Suppressor macrophage treated with lipopolysaccharide for 1 hour (primary cell): ENCODE results near the gene SULT2A1.
"Not testable (repeated sequence)": the region's sequence is repeated elsewhere in the genome, so short reads cannot be mapped to it uniquely, and the experiment has no call there.

Experiments
- DNase-seq, 3 donors: peaks; one replicate each; pipeline ENCODE4 v3.0.0-alpha.2; 2020 to 2022

The SULT2A1 gene

DNA sequence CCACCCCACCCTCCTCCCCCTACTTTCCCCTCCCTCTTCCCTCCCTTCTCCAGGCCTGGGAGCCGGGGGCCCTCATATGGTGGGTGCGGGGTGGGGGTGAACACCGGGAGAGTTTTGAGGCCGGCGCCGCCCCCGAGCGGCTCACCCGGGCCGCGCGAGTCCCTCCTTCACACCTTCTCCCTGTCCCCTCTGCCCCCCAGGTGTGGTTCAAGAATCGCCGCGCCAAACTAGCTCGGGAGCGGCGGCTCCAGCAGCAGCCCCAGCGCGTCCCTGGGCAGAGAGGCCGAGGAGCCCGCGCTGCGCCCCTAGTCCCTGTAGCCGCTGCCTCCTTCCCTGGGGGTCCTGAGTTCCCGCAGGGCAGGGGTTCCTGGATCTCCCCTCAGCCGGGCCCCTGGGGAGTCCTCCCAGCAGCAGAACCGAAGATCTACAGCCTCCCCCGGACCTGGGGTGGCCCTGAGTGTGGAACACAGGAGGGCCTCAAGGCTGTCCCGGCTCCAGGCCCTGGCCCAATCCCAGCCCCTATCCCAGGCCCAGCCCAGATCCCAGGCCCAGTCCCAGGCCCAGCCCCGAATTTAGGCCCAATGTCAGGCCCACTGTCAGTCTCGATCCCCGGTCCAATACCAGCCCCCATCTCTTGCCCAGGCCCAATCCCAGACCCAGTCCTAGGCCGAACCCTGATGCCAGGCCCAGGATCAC lies 25.4 kb downstream of the SULT2A1 start:
- no peak for DNase-seq

DNA sequence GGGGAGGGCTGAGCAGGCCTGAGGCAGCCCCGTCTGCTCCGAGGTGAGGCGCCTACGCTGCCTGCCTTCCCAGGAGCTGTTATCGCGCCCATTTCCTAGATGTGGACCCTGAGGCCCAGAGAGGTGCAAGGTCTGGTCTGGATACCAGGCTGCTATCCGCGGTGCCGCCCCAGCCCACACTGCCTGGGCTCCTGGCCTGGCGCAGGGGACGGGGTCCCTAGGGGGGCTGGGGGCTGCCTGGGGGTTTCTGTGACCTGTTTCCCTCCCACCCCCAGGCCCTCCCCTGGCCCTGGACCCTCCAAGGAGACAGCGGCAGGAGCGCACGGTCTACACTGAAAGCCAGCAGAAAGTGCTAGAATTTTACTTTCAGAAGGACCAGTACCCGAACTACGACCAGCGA lies 26.3 kb downstream of the SULT2A1 start:
- DNase-seq = not testable (repeated sequence)

DNA sequence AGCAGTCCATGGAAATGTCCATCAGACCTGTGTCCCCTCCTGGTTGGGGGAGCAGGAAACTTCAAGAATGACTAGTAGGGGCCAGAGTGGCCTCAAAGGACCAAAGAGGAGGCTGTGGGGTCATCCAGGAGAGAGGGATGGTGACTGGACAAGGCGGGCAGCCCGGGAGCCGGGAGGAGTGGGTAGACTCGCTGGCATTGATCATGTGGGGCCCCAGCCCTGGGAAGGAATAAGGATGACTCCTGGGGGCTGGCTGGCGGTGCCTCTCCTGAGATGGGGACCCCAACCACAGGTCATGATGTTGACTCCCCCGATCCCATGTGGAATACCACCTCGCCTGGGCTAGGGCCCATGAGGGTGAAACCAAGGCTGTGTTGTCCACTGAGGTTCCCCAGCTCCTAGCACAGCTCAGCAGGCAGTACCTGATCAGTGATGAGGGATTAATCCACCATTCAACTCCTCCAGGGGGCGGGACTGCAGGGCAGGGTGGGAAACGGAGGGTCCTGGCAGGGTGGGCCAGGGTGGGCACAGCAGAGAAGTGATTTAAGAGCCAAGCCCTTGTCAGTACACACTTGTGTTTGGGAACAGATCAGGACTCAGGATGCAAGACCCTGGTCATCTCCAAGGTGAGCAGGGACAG lies 27.3 kb downstream of the SULT2A1 start, which contains the start of gene TPRX2:
Gene TPRX2, plus strand, starts transcription at position 590 of the 640 bp plus-strand sequence. Its CDS starts 12 bp downstream, at position 602.
- not testable (repeated sequence) for DNase-seq

DNA sequence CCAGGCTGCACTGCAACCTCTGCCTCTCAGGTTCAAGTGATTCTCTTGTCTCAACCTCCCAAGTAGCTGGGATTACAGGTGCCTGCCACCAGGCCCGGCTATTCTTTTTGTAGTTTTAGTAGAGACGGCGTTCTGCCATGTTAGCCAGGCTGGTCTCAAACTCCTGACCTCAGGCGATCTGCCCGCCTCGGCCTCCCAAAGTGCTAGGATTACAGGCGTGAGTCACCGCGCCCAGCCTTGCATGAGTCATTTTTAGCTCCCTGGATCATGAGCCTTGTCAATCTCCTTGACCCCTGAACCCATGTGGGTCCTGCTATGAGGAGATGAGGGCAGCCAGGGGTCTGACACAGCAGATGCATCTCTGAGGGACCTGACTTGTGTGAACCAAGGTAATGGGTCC lies 27.9 kb downstream of the SULT2A1 start:
- peak in 1 of 3 donors; percentile 8 for DNase-seq

DNA sequence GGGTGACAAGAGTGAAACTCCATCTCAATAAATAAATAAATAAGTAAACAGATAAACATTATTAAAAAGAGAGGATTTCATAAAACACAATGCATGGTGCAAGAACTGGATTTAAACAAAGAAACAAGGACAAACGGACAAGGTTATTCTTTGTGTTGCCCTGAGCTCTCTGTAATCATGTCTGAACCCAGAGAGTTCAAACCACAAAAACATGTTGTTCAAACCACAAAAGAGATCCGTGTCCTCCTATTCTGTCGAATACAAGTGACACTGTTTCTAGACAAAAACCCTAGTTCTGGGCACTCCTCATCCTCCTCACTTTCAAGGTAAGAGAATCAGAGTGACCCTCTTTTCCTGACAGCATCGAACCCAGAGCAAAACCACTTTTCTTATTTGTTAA lies 31.7 kb downstream of the SULT2A1 start:
- no peak for DNase-seq

DNA sequence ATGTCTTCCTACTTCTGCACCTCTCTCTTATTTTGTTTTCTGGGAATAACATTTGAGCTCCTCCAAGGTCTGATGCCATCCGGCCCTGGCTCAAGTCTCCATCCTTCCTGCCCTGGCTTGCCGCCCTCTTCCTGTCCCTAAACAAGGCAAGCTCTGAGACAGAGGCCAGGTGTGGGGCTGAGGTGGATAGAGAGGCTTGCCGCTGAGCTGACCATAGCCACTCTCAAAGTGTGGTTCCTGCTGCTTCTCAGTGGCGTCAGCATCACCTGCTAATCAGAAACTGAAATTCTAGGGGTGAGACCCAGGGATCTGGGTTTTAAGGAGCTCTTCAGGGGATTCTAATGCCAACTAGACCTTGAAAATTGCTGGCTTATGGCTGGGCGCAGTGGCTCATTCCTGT lies 33.1 kb downstream of the SULT2A1 start:
- DNase-seq = no peak

DNA sequence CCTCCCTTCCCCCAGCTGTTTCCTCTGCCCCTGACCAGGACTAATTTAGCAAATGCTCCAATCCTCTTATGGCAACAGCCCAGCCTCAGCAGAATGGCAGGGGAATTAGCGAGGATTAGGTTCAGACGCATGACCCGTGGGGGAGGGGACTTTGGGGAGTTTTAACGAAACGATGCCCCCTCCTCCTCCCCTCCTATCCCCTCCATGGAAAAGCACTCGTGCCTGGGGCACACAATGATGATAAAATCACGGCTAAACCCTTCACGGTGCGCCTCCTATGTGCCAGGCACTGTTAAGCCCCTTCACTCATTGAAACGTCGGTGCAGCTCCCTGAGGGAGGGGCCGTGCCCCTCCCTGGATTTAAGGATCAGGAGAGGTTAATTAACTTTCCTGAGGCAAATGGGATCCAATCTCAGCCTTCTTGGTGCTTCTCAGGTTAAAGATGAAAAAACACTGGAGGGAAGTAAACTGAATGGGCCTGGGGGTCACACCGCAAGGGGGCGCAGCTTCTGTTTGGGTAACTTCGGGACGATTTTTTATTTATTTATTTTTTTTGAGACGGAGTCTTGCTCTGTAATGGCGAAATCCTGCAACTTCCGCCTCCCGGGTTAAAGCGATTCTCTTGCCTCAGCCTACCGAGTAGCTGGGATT lies 37.2 kb downstream of the SULT2A1 start:
- peak; percentile 61 to 80 (median 64) for DNase-seq

DNA sequence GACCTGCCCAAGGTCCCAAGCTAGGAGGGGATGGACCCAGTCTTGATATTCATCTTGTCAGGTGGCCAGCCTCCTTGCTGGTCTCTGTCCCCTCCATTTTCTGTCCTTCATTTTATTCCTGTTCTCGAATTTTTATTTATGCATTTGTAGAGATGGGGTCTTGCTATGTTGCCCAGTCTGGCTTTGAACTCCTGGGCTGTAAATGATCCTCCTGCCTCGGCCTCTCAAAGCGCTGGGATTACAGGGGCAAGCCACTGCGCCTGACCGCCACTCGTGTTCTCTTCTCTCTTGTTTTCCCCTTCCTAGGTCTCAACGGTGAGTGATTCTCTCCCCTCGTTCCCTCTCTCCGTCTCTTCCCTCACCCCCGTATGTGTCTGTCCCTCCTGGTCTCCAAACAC lies 37.7 kb downstream of the SULT2A1 start:
- DNase-seq = no peak

DNA sequence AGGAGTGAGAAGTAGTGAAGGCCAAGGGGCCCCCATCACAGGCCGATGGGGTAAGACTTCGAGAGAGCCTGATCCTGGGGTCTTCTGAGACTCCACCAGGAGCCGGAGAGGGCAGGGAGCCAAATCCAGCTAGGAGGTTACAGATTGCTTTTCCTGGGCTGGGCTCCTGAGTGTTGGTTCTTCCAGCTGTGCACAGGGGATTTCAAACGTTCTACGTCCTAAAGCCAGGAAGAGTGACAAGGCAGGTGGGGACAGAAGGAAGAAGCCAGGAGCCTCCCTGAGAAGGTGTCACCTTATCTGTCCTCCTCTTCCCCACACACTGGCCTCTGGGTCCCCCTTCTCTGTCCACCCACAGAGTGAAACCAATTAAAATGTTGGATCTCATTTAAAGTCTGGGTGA lies 43.2 kb downstream of the SULT2A1 start:
- no peak for DNase-seq

DNA sequence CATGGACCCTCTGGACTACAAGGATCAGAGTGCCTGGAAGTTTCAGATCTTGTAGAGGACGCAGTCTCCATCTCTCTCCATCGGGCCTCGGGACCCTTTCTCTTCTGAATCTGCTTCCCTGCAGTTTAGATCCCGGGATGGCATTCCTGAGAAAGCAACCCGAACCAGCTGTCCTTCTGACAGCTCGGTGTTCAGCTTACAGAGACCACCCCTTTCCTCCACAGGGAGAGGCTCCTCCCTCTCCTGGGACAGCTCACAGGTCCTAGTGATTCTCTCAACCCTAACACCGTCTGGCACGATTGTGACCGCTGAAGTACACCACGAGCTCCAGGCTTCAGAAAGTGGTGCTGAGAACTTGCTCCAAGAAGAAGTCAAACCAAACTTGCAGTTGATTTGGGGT lies 46.2 kb downstream of the SULT2A1 start:
- DNase-seq = no peak

DNA sequence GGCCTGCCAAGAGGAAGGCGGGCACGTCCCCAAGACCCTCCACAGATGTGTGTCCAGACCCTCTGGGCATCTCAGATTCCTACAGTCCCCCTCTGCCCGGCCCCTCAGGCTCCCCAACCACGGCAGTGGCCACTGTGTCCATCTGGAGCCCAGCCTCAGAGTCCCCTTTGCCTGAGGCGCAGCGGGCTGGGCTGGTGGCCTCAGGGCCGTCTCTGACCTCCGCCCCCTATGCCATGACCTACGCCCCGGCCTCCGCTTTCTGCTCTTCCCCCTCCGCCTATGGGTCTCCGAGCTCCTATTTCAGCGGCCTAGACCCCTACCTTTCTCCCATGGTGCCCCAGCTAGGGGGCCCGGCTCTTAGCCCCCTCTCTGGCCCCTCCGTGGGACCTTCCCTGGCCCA lies 46.7 kb downstream of the SULT2A1 start:
- DNase-seq = no peak

DNA sequence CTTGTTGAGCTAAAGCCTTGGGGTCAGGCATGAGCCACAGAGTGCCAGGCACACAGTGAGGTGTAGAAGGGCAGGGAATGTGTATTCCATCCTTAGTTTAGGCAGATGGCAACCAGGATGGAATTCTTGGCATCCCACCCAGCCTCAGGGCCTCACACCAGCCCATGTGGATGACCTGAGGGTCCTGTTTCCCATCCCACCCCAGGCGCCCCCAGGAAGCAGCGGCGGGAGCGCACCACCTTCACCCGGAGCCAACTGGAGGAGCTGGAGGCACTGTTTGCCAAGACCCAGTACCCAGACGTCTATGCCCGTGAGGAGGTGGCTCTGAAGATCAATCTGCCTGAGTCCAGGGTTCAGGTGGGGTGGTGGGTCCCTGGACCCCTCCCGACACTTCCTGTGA lies 50.1 kb downstream of the SULT2A1 start:
- DNase-seq = no peak

DNA sequence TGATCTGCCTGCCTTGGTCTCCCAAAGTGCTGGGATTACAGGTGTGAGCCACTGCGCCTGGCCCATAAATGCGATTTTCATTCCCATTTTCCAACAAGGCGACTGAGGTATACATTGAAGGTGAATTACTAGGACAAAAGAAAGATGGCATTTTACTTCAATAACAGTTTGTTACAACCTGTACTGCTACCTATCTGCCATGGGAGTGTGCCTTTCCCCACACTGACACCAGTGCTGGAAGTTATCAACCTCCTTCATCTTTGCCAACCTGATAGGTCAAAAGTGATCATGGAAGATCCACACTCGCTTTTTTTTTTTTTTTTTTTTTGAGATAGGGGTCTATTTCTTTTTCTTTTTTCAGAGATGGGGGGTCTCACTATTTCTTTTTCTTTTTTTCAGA lies 53.4 kb downstream of the SULT2A1 start:
- no peak for DNase-seq

DNA sequence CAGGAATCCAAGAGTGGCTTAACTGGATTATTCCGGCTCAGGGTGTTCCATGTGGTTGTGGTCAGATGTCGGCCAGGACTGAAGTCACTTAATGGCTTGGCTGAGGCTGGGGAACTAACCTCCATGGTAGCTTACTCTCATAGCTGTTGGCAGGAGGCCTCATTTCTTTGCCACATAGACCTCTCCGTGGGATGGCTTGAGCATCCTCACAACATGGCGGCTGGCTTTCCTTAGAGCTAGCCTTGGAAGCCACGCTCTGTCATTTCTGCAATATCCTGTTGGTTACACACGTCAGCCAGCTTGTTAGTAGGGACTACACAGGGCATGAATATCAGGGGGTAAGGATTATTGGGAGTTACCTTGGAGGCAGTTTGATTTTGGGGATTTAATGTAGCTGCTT lies 59.3 kb downstream of the SULT2A1 start:
- no peak for DNase-seq

DNA sequence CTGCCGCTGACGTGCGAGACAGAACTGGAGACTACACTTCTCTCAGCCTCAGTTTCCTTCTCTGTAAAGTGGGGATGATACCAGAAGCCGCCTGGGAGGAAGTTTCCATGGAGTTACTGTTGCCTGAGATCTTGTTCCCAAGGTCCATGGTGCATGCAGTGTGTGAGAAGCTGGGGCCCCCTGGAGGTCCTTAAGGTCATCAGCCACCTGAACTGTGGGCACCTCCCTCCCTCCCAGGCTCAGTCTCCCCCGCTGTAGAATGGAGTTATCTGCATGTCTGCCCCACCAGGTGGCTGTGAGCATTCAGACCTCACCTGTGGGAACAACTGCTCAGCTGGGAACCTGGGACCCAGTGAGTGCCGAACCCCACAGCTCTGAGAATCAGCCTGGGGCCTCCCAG lies 61.7 kb downstream of the SULT2A1 start:
- no peak for DNase-seq

DNA sequence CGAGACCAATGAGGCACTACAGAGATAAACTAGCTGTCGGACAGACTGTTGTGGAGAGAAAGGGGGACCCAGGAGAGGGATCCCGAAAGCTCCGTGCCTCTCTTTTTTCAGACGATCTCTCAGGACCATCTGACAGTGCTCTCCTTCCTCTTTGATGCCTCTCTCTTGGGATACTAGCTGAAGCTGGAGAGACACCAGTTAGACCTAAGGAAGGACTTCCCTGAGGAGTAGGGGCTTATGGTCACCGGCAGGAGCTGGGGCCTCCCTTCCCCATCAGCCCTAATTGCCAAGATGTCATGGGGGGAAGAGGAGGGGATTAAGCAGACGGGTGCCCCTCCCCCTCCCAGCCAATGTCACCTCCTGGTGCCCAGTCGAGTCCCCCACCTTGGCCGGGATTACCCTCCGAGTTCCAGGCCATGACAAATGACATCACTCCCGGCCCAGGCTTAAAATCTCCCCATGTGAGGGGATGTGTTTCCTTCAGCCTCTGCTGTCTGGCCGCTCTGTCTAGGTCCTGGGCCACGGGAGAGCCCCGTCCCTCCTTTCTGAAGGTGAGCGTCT lies 64.6 kb downstream of the SULT2A1 start, which contains the start of gene CRX:
Gene CRX, plus strand, starts transcription at position 478 of the 561 bp plus-strand sequence. CDS start 12,507 bp downstream, outside the sequence.
- no peak for DNase-seq
